NOMO-1 treated with dmso at 0.1 percent for 144 hours (cell line): Measurements from ENCODE around the gene TRERF1.

ENCODE experiments used
- DNase-seq: peaks from one replicate; lab custom pipeline; 2025; ENCODE audit not compliant: unreplicated experiment; lab: John Stamatoyannopoulos, UW

The TRERF1 gene

DNA sequence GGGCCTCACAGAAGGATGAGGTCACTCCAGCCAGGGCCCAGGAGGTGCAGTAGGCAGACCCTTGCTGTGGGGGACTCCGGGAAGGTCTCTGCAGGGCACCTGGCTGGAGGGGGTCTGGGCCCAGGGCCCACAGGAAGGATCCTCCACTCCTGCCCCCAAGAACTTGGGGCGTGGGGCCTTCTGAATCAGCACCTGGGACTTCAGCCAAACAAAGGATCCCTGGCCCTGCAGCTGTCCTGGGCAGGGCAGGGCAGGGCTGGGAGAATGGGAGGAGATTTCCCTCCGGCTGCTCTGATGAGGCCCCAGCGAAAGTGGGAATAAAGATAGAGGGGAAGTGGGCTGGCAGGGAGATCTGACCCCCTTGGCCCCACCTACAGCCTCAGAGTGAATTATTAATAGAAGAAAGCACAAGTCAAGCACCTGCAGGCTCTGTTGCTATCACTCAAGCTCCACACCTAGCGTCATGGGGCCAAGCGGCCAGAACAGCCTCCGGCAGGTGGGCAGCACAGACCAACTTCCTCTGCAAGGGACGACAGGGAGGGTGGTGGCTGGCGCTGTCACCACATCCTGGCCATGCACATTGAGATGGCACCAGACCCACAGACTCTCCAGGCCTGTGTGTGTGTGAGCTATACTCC lies 172.5 kb downstream of the TRERF1 start:
- no peak for DNase-seq

DNA sequence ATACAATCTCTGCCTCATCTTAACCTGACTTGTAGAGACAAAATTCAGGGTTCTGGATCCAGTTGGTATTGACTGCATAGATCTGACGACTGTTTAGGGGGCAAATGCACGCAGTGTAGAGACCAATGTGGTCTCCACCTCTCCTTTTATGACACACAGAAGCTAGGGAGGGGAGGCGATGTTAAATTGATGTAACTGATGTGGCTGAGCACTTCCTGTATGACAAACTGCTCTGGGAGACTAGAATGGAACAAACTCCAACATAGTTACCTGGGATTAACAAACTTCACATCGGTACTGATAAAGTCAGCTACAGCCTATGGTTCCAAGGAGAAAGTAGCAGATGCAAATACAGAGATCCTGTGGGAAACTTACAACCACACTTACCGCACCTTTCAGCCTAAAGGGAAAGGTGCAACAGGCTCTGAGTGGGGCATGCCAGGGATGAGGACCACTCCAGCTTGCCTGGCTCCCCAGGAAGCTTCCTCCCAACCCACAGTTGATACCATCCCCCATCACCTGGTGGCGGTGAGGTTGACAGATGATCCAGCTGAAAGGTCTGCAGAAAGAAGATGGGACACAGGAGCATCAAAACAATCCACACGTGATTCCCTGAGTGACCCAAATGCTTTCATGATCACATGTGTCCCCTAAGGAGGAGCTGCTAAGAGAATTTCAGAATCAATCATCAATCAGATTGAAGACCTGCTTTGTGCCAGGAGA lies 173.4 kb downstream of the TRERF1 start:
- no peak for DNase-seq

DNA sequence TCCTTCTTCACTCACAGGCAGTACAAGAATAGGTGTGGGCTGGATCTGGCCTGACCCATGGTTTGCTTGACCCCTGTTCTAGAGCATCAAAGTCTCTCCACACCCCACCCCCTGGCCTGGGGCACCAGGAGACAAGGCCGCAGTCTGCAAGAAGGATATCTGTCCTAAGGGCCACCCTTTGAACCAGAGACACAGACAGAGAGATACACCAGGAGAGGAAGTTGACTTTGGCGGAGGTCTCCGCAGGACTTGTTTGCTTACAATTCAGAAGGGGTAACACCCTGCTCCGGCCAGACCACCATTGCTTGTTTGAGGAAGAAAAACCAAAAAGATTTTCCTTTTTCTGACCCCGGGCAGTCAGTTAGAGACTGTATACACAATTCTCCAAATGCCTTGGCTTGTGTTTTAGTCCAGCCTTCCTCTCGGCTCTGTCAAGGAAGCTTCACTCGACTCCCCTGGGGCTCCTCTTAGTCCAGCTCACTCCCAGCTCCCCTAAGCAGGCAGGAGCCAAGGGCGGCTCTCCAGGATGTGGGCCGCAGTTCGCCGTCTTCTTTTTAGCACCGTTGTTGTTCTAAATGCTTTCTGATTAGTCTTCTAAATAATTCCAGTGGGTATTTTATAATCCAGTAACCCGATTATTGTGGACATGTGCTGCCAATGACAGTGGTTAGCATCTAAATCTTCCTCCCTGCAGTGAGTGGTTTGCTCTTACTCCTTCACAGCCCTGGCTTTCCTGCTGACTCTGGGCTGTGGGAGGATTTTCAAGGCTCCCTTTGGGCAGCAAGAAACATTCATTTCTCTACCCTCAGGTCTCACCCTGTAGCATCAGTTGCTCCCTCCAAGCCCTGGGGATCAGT lies 175.5 kb downstream of the TRERF1 start:
- DNase-seq, result no peak

DNA sequence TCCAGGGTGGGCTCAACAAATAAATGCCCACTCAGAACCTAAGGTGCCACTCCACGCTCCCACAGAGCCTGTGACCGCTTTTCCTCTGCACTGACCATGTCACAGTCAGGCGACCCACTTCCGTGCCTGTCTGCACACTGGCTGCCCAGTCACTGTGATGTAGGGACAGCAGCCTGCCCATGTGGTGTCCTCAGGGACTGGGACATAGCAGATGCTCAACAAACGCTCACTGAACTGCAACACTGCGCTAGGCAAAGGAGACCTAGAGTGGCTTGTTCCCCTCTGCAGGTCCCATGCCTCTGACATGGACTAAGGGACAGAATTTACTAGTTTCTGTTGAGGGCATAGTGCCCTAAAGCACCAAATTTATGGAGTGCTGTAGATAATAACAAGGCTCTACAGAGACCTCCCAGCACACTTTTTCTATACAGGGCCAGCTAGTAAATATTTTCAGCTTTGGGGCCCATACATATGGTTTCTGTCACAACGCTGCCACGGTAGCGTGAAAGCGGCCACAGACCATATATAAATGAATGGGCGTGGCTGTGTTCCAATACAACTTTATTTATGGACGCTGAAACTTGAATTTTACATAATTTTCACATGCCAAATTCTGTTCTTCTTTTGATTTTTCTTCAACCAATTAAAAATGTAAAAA lies 176.2 kb downstream of the TRERF1 start:
- no peak for DNase-seq

DNA sequence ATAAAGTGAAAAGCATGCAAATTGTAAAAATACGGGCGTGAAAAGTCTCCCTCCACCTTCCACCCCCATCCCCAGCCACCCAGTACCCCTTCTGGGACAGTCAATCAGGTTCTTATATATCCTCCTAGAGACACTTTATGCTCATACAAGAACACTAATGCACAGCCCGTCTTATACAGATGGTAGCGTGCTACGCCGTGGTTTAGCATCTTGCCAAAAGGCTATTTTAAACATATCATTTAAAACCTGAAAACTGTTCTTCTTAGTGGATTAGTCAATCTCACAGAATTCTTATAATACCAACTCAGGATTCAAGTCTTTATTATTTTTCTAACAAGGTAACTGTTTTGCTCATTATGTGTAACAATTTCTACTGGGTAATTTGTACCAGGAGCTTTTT lies 176.8 kb downstream of the TRERF1 start:
- no peak for DNase-seq

DNA sequence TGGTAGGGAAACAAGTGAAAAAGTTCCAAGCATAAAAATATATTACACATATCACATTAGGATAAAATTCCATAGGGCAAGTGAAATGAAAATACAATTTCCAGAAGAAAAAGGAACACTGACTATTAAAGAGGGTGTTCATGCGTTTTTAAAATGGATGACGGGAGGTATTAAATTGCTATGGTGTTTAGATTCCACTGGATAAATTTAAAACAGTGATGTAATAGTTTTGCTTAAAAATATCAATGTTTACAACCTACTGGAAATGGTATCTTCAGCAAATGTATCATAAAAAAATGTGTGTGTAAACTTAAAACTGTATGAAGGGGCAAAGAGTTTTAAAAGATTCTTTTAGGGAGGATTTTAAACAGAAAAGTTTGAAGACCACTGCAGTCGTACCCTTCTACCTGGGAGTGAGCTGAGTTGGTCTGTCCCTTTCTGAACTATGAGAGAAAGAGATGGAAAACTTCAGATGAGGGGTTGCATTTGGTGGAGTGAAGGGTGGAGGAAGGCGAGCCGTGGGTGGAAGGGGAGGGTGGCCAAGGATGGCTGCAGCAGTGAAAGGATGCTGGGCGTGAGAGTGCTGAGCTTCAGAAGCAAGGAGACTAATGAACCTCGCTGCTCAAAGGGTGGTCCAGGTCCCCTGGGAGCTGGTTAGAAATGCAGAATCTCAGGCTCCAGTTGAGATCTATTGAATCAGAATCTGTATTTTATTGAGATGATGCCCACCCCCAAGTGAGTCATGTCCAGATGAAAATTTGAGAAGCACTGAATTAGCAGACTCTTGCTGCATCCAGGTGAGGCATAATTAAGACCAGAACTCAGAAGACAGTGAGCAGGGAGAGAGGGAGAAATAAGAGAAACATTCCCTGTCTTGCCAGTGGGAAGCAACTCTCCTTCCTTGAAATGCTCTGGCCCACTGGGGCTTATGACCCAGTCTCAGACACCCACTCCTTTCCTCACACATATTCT lies 179.6 kb downstream of the TRERF1 start:
- DNase-seq, result no peak

DNA sequence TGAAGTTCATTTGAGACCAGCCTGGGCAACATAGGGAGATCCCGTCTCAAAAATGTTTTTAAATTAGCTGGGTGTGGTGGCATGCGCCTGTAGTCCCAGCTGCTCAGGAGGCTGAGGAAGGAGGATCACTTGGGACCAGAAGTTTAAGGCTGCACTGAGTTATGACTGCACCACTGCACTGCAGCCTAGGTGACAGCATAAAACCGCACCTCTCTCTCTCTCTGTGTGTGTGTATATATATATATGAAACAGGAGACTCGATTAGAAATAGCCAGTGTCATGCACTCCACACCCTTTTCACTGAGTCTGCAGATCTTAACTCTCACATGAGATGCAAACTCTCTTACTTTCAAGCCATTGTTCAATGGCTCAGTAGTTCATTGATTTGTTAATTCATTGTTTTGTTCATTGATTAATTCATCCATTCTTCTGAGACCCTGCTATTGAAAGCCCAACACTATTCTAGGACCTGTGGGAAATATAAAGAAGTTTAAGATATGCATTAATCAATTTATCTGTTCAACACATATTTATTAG lies 181.7 kb downstream of the TRERF1 start:
- no peak for DNase-seq

DNA sequence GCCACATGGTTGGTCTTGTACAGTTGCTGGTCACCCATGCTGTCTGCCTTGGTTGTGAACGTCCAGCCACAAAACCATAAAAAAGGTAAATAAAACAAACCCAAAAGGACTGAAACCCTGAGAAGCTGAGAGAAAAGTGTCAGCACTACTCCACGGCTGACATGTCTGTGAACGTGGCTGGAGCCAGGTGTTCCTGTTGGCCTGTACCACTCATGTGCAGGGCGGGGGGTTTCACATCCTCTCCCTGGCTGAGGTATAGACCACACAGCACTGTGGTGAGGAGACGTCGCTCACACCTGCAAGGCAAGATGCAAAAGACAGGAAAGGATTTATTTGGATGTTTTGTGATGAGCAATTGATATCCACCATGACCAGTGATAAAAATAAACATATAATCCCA lies 182.2 kb downstream of the TRERF1 start:
- DNase-seq, result no peak

DNA sequence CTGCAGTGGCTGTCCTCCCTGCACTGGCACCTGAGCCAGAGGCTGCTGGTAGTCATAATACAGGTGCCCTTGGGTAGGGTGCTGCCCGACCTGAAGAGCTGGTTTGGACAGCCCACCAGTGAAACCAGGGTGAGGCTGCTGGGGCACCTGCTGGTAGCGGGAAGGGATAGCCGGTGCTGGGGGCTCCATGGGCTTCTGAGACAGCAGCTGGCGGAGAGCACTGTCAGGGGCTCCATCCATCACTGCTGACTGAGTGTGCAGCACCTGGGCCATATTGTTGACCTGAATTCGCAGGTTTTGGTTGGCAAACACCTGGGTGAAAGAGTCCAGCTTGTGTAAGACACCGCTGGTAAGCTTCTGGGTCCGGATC lies 182.9 kb downstream of the TRERF1 start:
- no peak for DNase-seq

DNA sequence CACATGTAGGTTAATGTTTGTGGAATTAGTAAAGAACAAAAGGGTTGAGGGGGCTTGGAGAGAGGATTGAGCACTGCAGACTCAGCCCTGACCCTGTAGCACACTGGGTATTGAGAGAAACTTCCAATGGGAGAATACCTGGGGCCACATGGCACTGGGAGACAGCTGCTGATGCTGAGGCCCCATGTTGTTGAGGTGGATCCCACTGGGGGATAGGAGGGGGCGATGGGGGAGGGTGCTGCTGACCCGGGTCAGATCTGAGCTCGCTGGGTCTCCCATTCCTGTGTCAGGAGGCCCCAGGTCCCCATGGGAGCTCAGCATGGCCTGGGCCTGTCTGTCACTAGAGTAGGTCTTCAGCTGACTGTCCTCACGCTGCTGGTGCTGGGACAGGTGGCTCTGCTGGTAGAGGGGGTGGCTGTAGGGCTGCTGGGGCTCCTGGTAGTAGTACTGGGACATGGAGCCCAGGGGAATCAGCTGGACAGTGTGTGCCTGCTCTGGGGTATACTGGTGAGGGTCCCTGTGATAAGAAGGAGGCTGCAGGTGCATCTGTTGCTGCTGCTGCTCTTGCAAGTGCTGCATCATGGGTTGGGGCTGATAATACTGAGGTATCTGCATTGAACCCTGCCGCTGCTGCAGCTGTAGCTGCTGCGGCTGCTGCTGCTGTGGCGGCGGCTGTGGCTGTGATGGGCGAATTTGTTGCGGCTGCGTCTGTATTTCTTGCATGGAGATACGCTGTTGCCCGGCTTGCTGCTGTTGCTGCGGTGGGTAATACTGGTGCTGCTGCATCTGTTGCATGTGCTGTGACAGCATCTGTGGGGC lies 183.5 kb downstream of the TRERF1 start:
- no peak for DNase-seq

DNA sequence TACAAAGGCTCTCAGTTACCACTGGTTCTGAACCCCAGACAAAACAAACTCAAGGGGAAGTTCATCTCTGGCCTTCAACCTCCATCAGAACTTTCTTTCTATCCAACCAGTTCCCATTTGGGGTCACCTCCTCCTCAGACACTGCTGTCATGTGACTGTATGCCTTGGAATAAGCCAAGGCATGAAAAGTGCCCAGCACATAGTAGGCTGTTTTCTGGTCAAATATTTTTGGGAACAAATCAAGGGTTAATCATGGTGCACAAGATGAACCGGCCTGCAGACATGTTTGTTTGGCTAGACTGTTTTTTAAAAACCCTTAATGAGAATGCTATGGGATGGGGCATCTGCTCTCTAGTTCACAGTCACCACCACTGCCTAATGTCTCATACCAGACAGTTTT lies 185.2 kb downstream of the TRERF1 start:
- no peak for DNase-seq

DNA sequence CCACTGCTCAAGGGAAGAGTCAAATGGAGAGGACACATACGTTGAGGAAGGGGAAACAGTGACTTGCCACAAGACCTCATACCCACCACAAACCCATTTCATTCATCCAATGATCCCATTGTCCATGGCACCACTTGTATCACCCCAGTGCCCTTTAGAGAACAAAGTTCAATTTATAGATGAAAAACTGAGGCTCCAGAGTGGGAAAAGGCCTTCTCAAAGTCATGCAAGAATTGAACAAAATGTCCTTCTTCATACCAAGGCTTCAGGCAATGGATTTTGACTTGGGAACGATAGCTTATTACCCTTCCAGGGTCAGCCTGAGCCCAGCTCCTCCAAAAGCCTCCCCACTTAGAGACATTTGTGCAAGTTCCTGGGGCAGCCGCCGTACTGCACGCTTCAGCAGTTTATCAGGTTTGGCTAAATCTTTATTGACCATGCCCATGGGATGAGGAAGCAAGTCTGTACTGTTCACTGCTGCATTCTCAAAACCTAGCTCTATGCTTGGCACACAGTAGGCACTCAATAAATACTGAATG lies 186.8 kb downstream of the TRERF1 start:
- DNase-seq, result no peak

DNA sequence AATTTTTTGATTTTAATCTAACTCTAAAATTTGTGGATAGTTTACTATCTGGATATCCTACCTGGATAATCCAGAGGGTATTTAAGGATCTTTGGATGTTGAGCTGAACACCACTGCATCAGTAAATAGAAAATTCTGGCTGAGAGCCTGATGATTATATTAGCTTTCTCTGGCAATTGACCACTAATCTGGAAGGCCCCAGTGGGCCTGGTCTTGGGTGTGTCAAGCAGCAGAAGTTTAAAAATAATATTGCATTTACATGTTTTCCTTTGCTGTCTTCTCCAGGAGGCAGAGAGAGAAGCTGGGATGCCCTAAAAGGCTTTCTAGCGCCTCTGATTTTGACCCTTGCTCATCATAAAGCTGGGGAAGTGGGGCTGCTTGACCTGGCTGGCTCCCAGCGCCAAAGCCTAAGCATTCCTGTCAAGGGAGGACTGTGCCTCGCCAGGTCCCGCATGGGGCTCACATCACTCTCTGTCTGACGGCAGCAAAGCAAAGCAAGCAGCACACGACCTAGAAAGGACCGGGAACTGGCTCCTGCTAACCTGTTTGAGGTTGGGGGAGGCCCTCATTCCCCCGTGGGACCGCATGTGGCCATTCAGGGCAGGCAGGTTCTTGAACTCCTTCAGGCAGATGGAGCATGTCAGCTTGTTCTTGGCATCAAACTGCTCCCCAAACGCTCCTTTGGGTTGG lies 187.4 kb downstream of the TRERF1 start:
- no peak for DNase-seq

DNA sequence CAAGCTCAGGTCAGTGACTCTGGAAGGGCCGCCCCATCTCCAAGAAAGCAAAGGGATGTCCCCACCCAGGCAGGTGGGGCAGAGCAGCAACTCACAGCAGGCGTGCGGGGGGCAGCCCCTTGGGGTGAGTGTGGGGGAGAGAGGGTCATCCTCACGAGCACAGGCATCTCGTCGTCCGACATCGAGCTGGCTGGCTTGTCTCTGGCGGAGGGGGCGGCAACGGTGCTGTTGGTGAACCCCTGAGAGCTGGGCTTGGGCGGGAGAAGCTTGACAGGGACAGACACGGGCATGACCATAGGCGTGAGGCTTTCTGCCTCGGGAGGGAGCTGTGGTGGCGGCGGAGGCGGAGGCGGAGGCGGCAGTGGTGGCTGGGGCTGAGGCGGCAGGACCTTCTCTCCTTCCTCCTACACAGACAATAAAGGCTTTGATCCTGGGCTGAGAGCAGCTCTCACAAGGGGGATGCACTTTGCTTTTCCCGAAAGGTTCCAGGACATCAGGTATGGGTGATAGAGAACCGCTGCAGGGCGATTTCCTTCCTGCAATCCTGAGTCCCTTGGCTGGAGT lies 188.5 kb downstream of the TRERF1 start:
- no peak for DNase-seq

DNA sequence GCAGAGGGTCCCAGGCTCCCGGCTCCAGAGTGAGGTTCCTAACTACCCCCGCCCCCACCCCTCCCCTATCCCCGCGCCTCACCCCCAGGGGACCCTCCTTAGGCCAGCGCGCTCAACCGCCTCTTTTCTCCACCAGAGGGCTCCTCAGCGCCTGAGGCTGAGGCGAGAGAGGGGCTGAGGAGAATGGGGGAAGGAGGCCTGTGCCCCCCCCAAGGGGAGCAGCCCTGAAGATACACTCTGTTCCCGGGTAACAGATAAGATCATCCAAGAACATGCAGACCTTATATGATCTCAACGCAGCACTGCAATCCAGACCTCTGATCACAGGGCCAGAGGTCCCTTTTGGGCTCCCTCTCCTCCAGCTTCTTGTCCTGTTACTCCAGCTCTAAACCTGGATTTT lies 190.8 kb downstream of the TRERF1 start:
- no peak for DNase-seq

DNA sequence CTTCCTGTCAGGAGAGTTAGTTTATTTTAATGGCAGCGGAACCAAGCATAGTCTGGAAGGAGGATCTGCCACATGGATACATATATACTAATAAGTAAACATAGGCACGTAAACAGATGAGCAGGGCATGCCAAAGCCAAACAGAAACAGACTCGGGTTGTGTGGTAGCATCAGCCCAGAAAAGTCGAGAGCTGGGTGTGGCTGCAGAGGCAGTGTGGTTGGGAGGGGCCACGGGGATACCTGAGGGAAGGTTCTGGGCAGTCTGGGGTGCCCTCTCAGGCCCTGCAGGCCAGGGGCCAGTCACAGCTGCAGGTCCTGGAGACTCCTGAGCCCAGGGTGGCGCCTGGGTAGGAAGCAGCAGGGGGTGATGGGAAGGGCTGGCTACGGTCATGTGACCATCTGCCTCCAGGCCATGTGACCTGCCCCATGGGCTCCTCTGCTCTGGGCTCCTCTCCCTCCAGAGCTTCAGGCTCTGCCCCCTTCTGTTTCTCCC lies 191.3 kb downstream of the TRERF1 start:
- no peak for DNase-seq

DNA sequence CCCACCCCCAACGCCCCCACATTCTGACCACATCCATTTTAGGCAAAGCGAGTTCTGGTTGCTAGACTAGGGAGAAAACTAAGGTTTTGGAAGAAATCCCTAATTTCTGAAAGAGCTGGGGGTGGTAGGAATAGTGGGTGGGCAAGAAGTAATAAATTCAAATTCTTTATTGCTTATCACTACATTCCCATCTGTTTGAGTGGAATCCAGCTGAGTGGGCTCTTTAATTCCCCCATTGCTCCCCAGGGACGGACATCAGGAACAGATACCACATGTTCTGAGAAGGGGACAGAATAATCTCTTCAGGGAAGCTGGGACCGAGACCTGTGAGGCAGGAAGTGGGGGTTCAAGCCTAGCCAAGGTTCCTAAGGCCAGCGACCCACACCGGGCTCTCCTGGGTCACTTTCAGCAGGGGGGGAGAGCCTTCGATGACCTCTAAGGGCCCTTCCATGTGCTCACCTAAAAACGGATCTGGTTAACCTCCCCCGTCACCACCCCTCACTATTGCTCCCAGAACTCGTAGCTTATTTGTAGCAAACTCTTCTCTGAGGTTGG lies 191.8 kb downstream of the TRERF1 start:
- no peak for DNase-seq

DNA sequence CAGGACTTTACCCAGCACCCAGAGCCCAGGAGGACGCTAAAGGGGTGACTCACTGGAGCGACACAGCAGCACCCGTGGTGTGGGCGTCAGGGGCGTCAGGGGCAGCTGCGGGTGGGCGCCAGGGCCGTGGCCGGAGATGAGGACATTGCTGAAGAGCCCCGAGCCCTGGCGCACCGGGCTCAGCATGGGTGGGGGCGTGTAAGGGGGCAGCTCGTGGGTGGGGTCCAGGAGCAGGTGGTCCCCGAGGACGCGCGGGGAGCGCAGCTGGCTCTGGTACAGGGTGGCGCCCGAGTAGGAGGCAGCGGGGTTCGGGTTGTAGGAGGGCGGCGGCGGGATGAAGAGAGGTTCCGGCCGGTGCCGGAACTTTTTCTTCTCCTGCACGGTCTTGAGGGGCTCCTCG lies 192.4 kb downstream of the TRERF1 start:
- DNase-seq, result no peak
